Measurements from ENCODE around the gene CD5L. TPM values are rescaled to one million over a fixed set of nuclear protein-coding genes. Genes with fewer than 3 reads are reported as not detected.

CD5L gene
- total and polyA plus RNA-seq, 8 donors = 0.23 to 2.2 (median 0.64) TPM; not detected in 5

GRCh38 chr1:157803851-157804250, 37.8 kb downstream of the CD5L start:
- ATAC-seq = peak; percentile 47
- TF ChIP-seq, protein P1, sequence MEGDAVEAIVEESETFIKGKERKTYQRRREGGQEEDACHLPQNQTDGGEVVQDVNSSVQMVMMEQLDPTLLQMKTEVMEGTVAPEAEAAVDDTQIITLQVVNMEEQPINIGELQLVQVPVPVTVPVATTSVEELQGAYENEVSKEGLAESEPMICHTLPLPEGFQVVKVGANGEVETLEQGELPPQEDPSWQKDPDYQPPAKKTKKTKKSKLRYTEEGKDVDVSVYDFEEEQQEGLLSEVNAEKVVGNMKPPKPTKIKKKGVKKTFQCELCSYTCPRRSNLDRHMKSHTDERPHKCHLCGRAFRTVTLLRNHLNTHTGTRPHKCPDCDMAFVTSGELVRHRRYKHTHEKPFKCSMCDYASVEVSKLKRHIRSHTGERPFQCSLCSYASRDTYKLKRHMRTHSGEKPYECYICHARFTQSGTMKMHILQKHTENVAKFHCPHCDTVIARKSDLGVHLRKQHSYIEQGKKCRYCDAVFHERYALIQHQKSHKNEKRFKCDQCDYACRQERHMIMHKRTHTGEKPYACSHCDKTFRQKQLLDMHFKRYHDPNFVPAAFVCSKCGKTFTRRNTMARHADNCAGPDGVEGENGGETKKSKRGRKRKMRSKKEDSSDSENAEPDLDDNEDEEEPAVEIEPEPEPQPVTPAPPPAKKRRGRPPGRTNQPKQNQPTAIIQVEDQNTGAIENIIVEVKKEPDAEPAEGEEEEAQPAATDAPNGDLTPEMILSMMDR (IDR thresholded peaks at IDR 0.05) = no peak
- no peak for DNase-seq

DNA sequence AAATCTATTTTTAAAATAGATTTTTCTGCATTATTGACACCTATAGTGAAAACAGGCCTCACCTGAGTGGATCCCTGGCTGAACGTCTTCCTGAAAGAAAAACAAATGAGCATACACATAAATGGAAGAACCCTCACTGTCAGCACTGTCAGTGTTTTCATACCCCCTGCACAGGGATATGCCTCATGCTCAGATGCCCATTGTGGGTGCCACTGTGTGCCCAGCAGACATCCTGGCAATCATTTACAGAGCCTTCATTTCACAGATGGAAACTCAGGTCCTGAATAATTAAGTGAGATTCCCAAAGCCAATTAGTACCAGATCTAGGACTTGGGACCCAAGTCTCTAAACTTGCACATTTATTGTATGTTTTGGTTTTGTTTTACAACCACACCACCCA, 41.6 kb downstream of the CD5L start:
- Histone ChIP-seq H3K4me3 (no peak overlapping the region), H3K9me3 (no peaks in the 10 kb centered on the region), H3K27me3 (no peaks in the 10 kb centered on the region), H3K27ac (no peak overlapping the region), H3K4me1 (no peaks in the 10 kb centered on the region), H3K36me3 (peaks cover 0 to 3% of the 10 kb centered on the region in 2 donors)
- intact Hi-C loops (cut with DNase I) = no loop called here
- DNase-seq (no peak), ATAC-seq (no peak)
- TF ChIP-seq, protein P1 (IDR thresholded peaks at IDR 0.05) = no peak

More at GRCh38 chr1:157803851-157804250, 37.8 kb downstream of the CD5L start:
- intact Hi-C loops (cut with DNase I) = no loop called here
- H3K4me3 ChIP-seq = no peak overlapping the region
- no peak overlapping the region for H3K27ac ChIP-seq
- no peaks in the 10 kb centered on the region for H3K9me3 ChIP-seq
- no peaks in the 10 kb centered on the region for H3K27me3 ChIP-seq
- H3K4me1 ChIP-seq = no peaks in the 10 kb centered on the region
- H3K36me3 ChIP-seq = peaks cover 0 to 3% of the 10 kb centered on the region in 2 donors

DNA sequence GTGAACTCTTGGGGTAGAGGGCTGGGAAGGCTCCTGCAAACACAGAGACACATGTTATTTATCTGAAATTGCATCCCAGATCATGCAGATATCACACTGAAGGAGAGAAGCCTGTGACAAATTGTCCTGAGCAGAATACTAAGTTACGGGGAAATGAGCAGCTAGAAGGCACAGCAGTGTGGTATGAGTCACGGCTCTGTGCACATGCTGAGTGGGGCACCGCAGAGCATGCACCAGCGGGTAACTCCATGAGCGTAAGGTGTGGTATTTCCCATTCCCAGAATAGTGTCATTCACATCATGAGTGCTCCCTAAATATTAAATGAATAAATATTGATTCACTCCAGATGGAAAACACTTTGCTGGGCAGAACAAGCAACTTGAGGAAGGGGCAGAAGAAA, 43.4 kb downstream of the CD5L start:
- intact Hi-C loops (cut with DNase I) = no loop called here
- Histone ChIP-seq H3K27me3 (no peaks in the 10 kb centered on the region), H3K4me3 (no peak overlapping the region), H3K9me3 (peaks cover 0 to 10% of the 10 kb centered on the region in 2 donors), H3K36me3 (peaks cover 0 to 3% of the 10 kb centered on the region in 2 donors), H3K4me1 (no peaks in the 10 kb centered on the region), H3K27ac (no peak overlapping the region)
- peak; percentile 95 for ATAC-seq
- TF ChIP-seq, protein P1 (IDR thresholded peaks at IDR 0.05) = no peak
- peak in 1 of 4 donors; percentile 76 for DNase-seq

GRCh38 chr1:157785248-157785647, 56.4 kb downstream of the CD5L start:
- TF ChIP-seq, protein P1 (IDR thresholded peaks at IDR 0.05) = no peak
- no peaks in the 10 kb centered on the region for H3K36me3 ChIP-seq
- intact Hi-C loops (cut with DNase I) = no loop called here
- no peak for ATAC-seq
- no peak for DNase-seq
- H3K27me3 ChIP-seq = no peaks in the 10 kb centered on the region
- no peaks in the 10 kb centered on the region for H3K9me3 ChIP-seq
- H3K27ac ChIP-seq = no peak overlapping the region
- no peak overlapping the region for H3K4me3 ChIP-seq
- no peaks in the 10 kb centered on the region for H3K4me1 ChIP-seq

GRCh38 chr1:157784801-157785200, 56.8 kb downstream of the CD5L start:
- ATAC-seq = no peak
- Histone ChIP-seq H3K36me3 (no peaks in the 10 kb centered on the region), H3K4me1 (no peaks in the 10 kb centered on the region), H3K4me3 (no peak overlapping the region), H3K27me3 (no peaks in the 10 kb centered on the region), H3K27ac (no peak overlapping the region), H3K9me3 (no peaks in the 10 kb centered on the region)
- TF ChIP-seq, protein P1 (IDR thresholded peaks at IDR 0.05) = no peak
- no peak for DNase-seq
- intact Hi-C loops (cut with DNase I) = no loop called here
